GM12878 (cell line): ENCODE measurements around the gene OVOL1. TPM values are rescaled to one million over a fixed set of nuclear protein-coding genes. Genes with fewer than 3 reads are reported as not detected.

Source experiments
- BHLHE40 ChIP-seq, 2 experiments: fragments of 450-650 bp in 1 of 2; IDR thresholded peaks; 2 replicates each; pipeline ENCODE4 v1.6.1; 2011 to 2017; ENCODE audit warnings: low read depth in 2 of 2, borderline replicate concordance in 1 of 2, improper control_type of control experiment in 1 of 2, low read length in 1 of 2, mild to moderate bottlenecking in 1 of 2
- EP300 ChIP-seq, 2 experiments: fragments of 150-350 bp in 1 of 2; IDR thresholded peaks; 2 replicates each; pipeline ENCODE4 v1.6.1; 2011 to 2012; ENCODE audit warnings: low read depth in 2 of 2, low read length in 2 of 2, borderline replicate concordance in 1 of 2, improper control_type of control experiment in 1 of 2, inconsistent platforms in 1 of 2; ENCODE audit not compliant: control insufficient read depth in 1 of 2
- KLF5 ChIP-seq: fragments of 450-650 bp; IDR thresholded peaks from 2 replicates; pipeline ENCODE4 v1.6.1; 2014; ENCODE audit warnings: mild to moderate bottlenecking; ENCODE audit not compliant: partially characterized antibody
- MEF2A ChIP-seq: IDR thresholded peaks from 2 replicates; pipeline ENCODE4 v1.6.1; 2011; ENCODE audit warnings: low read depth, mild to moderate bottlenecking, low read length, moderate library complexity; ENCODE audit not compliant: insufficient read depth
- MXI1 ChIP-seq: fragments of 150-350 bp; IDR thresholded peaks from 2 replicates; pipeline ENCODE4 v1.6.1; 2011; ENCODE audit warnings: low read depth, mild to moderate bottlenecking, inconsistent platforms, low read length, improper control_type of control experiment
- POLR2AphosphoS2 ChIP-seq: IDR thresholded peaks from 2 replicates; pipeline ENCODE4 v1.6.1; 2011; ENCODE audit warnings: low read depth, mild to moderate bottlenecking, low read length, improper control_type of control experiment, moderate library complexity
- SMC3 ChIP-seq: IDR thresholded peaks from 2 replicates; pipeline ENCODE4 v1.6.1; 2011; ENCODE audit warnings: low read length, improper control_type of control experiment, borderline replicate concordance
- SPI1 ChIP-seq: IDR thresholded peaks from 2 replicates; pipeline ENCODE4 v1.6.1; 2011; ENCODE audit warnings: low read depth, mild to moderate bottlenecking, low read length, moderate library complexity, borderline replicate concordance; ENCODE audit not compliant: insufficient read depth
- TCF3 ChIP-seq: IDR thresholded peaks from 2 replicates; pipeline ENCODE4 v1.6.1; 2012; ENCODE audit warnings: low read depth, mild to moderate bottlenecking, low read length, borderline replicate concordance; ENCODE audit not compliant: insufficient read depth
- ZNF207 ChIP-seq: fragments of 450-650 bp; IDR thresholded peaks from 2 replicates; pipeline ENCODE4 v1.6.1; 2014; ENCODE audit warnings: antibody characterized with exemption, mild to moderate bottlenecking, borderline replicate concordance
- ZNF24 ChIP-seq: fragments of 450-650 bp; IDR thresholded peaks from 2 replicates; pipeline ENCODE4 v1.6.1; 2017; ENCODE audit warnings: antibody characterized with exemption, mild to moderate bottlenecking
- ZZZ3 ChIP-seq: IDR thresholded peaks from 2 replicates; pipeline ENCODE4 v1.6.1; 2011; ENCODE audit warnings: low read depth; ENCODE audit not compliant: control insufficient read depth, insufficient read length
- polyA plus RNA-seq, 11 experiments: library from polyadenylated mRNA; depleted of rRNA in 4 of 11; unstranded in 6 of 11; stranded (reverse) in 5 of 11; fragments of >200 nt; fragmentation: Nextera tagmentation in 4 of 11; fragmentation: Illumina TruSeq in 1 of 11; extraction: Ambion mirVana in 4 of 11; extraction: Trizol in 1 of 11; gene quantifications; 1 replicate in 1 of 11; 2 replicates in 10 of 11; pipeline versions ENCODE4 v1.2.1 to v1.2.3, GENCODE V29; 2011 to 2016; ENCODE audit warnings: inconsistent platforms in 2 of 11, missing spikeins in 2 of 11, low read depth in 1 of 11
- total RNA-seq, 4 experiments: library from RNA; depleted of rRNA in 3 of 4; stranded (reverse); fragments of >200 nt in 3 of 4; fragmentation: Illumina TruSeq in 1 of 4; extraction: Trizol in 1 of 4; gene quantifications; 2 replicates each; pipeline versions ENCODE4 v1.2.1 to v1.2.3, GENCODE V29; 2013 to 2021
- TF ChIP-seq, protein P1 (sequence below): fragments of 450-650 bp; IDR thresholded peaks from 2 replicates; pipeline ENCODE4 v1.6.1; 2017; ENCODE audit warnings: mild to moderate bottlenecking, low read depth, inconsistent platforms; ENCODE audit not compliant: poor library complexity, severe bottlenecking
- TF ChIP-seq, protein P2 (sequence below): fragments of 450-650 bp; IDR thresholded peaks from 2 replicates; pipeline ENCODE4 v1.6.1; 2017; ENCODE audit warnings: mild to moderate bottlenecking, moderate library complexity
- TF ChIP-seq, protein P3 (sequence below): IDR thresholded peaks from 2 replicates; pipeline ENCODE4 v1.6.1; 2011; ENCODE audit warnings: borderline replicate concordance, low read depth, mild to moderate bottlenecking, moderate library complexity, low read length; ENCODE audit not compliant: insufficient read depth, poor library complexity, severe bottlenecking
- TF ChIP-seq, protein P4 (sequence below): fragments of 450-650 bp; IDR thresholded peaks from 2 replicates; pipeline ENCODE4 v1.6.1; 2017; ENCODE audit warnings: mild to moderate bottlenecking, moderate library complexity

Gene OVOL1
- total and polyA plus RNA-seq, 10 of the 15 experiments (the other 5 are each of a cell fraction or from before 2014, with no cell fraction given) = 0.04 to 0.96 (median 0.09) TPM; not detected in 7

- TF ChIP-seq, protein P1, sequence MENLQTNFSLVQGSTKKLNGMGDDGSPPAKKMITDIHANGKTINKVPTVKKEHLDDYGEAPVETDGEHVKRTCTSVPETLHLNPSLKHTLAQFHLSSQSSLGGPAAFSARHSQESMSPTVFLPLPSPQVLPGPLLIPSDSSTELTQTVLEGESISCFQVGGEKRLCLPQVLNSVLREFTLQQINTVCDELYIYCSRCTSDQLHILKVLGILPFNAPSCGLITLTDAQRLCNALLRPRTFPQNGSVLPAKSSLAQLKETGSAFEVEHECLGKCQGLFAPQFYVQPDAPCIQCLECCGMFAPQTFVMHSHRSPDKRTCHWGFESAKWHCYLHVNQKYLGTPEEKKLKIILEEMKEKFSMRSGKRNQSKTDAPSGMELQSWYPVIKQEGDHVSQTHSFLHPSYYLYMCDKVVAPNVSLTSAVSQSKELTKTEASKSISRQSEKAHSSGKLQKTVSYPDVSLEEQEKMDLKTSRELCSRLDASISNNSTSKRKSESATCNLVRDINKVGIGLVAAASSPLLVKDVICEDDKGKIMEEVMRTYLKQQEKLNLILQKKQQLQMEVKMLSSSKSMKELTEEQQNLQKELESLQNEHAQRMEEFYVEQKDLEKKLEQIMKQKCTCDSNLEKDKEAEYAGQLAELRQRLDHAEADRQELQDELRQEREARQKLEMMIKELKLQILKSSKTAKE = peak; percentile 54
- TF ChIP-seq ZNF207 (no peak), ZNF24 (0 out of 2 replicates have a peak, but pooled peaks have one; percentile 6), MXI1 (peak; percentile 39; the same call in 1 of the 2 replicates), KLF5 (no peak), ZZZ3 (no peak), SPI1 (peak; percentile 74), BHLHE40 (IDR thresholded peaks at IDR 0.05; ENCODE audit: borderline replicate concordance in 1 of 2, low read depth in 2 of 2, low read length in 1 of 2) (peak; percentile 58 to 85; a peak in 2 of 4 replicates), POLR2AphosphoS2 (no peak; the same call in 1 of the 2 replicates), EP300 (IDR thresholded peaks at IDR 0.05; ENCODE audit: borderline replicate concordance in 1 of 2, control insufficient read depth in 1 of 2, low read depth in 2 of 2, low read length in 2 of 2) (peak; percentile 21 to 49; a peak in 3 of 4 replicates), TCF3 (peak; percentile 94), MEF2A (no peak), SMC3 (no peak)
- TF ChIP-seq, protein P2, sequence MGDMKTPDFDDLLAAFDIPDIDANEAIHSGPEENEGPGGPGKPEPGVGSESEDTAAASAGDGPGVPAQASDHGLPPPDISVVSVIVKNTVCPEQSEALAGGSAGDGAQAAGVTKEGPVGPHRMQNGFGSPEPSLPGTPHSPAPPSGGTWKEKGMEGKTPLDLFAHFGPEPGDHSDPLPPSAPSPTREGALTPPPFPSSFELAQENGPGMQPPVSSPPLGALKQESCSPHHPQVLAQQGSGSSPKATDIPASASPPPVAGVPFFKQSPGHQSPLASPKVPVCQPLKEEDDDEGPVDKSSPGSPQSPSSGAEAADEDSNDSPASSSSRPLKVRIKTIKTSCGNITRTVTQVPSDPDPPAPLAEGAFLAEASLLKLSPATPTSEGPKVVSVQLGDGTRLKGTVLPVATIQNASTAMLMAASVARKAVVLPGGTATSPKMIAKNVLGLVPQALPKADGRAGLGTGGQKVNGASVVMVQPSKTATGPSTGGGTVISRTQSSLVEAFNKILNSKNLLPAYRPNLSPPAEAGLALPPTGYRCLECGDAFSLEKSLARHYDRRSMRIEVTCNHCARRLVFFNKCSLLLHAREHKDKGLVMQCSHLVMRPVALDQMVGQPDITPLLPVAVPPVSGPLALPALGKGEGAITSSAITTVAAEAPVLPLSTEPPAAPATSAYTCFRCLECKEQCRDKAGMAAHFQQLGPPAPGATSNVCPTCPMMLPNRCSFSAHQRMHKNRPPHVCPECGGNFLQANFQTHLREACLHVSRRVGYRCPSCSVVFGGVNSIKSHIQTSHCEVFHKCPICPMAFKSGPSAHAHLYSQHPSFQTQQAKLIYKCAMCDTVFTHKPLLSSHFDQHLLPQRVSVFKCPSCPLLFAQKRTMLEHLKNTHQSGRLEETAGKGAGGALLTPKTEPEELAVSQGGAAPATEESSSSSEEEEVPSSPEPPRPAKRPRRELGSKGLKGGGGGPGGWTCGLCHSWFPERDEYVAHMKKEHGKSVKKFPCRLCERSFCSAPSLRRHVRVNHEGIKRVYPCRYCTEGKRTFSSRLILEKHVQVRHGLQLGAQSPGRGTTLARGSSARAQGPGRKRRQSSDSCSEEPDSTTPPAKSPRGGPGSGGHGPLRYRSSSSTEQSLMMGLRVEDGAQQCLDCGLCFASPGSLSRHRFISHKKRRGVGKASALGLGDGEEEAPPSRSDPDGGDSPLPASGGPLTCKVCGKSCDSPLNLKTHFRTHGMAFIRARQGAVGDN = peak; percentile 97
- TF ChIP-seq, protein P3, sequence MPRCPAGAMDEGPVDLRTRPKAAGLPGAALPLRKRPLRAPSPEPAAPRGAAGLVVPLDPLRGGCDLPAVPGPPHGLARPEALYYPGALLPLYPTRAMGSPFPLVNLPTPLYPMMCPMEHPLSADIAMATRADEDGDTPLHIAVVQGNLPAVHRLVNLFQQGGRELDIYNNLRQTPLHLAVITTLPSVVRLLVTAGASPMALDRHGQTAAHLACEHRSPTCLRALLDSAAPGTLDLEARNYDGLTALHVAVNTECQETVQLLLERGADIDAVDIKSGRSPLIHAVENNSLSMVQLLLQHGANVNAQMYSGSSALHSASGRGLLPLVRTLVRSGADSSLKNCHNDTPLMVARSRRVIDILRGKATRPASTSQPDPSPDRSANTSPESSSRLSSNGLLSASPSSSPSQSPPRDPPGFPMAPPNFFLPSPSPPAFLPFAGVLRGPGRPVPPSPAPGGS = peak; percentile 53
- TF ChIP-seq, protein P4, sequence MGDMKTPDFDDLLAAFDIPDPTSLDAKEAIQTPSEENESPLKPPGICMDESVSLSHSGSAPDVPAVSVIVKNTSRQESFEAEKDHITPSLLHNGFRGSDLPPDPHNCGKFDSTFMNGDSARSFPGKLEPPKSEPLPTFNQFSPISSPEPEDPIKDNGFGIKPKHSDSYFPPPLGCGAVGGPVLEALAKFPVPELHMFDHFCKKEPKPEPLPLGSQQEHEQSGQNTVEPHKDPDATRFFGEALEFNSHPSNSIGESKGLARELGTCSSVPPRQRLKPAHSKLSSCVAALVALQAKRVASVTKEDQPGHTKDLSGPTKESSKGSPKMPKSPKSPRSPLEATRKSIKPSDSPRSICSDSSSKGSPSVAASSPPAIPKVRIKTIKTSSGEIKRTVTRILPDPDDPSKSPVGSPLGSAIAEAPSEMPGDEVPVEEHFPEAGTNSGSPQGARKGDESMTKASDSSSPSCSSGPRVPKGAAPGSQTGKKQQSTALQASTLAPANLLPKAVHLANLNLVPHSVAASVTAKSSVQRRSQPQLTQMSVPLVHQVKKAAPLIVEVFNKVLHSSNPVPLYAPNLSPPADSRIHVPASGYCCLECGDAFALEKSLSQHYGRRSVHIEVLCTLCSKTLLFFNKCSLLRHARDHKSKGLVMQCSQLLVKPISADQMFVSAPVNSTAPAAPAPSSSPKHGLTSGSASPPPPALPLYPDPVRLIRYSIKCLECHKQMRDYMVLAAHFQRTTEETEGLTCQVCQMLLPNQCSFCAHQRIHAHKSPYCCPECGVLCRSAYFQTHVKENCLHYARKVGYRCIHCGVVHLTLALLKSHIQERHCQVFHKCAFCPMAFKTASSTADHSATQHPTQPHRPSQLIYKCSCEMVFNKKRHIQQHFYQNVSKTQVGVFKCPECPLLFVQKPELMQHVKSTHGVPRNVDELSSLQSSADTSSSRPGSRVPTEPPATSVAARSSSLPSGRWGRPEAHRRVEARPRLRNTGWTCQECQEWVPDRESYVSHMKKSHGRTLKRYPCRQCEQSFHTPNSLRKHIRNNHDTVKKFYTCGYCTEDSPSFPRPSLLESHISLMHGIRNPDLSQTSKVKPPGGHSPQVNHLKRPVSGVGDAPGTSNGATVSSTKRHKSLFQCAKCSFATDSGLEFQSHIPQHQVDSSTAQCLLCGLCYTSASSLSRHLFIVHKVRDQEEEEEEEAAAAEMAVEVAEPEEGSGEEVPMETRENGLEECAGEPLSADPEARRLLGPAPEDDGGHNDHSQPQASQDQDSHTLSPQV = peak; percentile 41; the same call in 1 of the 2 replicates
- TF ChIP-seq, all 136 proteins: peak for 49
Observed at GRCh38 chr11:65791719-65792213, 4.9 kb downstream of the OVOL1 start (continued).
